Measurements from ENCODE around the gene RBMS1.

Gene RBMS1

DNA sequence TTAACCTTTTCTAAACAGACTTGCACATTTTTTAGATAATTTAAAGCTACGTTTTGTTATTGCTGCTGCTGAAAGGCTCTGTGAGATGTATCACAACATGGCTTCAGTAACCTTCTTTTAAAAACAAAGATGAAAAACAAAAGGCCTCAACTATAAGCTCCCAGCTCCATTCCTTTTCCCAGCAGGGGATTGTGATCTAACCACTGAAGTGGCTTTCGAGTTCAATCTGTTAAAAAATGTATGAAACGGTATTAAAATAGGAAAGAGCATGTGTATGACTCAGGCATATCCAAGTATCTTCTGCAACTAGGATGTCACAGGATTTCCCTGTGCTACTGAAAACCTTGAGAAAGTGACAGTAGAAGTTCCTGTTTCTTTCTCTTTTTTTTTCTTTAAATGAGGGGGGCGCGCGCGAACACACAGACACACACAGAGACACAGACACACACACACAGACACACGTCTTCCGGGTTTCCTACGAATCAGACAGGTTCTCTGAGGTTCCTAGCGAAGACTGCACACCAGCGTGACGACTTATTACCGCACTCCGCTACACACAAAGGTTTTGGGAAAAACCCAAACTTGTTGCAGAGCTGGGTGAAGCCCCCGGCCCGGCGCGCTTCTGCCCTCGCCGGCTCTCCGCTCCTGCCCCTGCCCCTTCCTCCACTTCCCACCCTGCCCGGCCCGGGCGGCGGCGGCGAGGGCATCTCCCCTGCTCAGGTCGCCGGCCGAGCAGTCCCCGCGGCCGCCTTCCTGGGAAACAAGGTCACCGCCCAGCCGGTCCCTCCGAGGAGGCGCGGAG, 86.8 kb downstream of the RBMS1 start:
- DNase-seq, result no peak

DNA sequence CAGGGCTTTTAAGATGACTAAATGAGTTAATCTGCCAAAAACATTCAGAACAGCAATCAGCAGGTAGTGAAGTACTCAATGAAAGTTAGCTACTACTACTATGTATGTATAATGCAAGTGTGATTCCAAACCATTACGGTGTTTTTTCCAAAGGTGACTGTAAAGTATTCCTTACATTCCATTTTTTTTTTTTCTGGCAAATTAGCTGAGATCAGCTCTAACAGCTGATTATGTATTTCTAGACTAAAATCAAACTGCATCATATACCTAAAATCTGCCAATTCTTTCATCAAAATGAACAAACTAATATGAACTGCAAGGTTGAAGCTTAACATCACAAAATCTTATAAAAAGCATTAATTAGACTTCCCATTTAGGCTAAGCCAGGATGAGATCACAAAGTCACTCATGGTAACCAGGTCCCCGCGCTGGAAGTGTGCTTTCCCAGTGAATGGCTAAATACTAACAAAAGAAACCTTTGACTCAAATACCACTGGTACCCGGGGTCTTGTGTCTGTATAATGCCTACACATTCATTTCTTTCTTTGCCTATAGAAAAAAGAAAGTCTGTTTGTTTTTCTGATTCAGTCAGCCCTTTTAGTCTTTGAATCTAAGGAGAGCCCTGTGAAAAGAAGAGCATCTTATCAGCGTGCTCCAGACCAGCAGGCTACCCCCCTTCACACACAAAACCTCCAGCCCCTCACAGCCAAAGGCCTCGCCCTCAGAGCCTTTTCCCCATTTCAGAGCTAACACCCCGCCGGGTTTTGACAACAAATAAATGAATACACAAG, 88.3 kb downstream of the RBMS1 start:
- DNase-seq, result no peak

DNA sequence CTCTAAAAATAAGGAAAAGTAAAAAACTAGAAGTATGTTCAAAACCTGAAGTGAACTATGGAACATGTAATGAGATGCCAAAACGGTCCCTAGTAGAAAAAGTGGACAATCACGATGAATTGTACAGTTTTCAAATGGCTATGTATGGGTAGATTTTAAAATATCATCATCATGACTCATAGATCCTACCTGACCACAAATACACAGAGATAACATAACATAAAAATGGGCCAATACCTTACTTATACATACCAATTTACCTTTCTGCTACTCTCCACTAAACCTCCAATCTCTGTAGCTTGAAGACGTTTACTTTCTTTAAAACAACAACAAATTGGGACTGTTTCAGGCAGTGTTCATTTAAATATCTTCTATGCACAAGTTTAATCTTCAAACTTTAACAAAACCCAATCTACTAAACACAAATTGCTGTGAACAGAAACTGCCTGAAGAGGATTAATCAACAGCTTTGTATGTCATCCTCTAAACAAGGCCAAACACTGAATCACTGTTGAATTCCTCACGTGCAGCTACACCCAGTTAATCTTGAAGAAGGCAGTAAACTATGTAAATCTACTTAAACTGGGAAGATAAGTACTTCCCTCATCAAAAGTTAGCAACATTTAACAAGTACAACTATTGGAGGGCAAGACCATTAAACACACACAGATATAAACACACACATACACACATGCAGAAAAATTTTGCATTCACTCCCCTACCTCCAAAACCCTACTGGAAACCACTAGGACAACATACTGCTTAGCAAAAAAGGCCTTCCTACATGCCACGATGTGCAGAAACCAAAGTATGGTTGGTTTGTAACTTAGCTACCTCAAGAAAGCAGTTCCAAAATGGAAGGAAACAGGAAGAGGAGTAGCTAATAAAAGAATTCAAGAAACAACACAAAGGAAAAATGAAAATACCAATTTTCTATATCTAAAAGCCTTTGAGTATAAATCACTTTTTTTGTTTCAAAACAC, 90.3 kb downstream of the RBMS1 start:
- no peak for DNase-seq

DNA sequence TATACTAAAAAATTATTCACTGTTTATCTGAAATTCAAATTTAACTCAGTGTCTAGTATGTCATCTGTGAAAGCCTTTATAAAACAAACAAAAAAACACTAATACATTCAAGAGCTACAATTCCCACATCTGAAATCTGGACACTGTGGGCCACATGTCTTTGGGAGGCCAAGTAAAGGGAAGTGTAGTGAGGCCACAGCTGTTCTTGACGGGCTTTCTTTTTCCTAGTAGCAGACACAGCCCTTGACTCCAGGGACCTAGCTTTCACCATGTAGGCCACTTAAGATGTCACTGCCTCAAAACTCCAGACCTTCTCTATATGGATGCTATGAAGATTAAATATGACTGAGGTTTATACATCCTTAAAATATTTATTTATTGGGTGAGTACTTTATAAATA, 91.1 kb downstream of the RBMS1 start:
- no peak for DNase-seq

DNA sequence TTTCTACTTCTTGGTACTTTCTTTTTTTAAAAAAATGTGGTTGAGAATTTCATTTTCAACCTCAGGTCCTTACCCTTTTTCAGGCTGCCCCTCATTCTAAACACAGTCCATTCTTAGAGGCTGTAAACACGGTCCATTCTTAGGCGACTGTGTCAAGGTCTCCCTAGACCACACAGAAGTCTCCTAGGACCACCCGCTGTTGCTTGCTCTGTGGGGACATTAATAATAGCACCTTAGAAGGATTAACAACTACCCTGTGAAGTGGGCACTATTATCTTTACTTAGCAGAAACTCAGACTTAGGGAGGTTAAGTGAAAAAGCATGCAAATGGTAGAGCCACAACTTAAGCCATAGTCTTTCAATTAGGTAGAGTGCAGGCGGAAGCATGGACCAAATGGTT, 91.7 kb downstream of the RBMS1 start:
- no peak for DNase-seq

DNA sequence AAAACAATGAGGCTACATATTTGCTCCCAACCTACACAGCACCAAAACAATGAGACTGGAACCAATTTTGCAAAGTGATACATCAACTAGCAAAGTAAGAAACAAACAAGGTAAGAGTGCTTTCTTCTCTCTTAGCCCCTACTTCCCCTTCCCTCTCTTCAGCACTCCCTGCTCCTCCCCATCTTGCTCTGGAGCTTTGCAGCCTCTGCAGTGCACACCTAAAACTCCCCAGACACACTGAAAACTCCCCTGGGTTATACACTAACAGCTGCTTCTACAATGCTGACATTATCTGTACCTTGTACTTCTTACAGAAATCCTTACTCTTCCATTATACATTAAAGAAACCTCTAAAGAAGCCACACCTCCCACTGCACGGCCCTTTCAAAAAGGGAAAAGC, 93.7 kb downstream of the RBMS1 start:
- DNase-seq, result no peak

DNA sequence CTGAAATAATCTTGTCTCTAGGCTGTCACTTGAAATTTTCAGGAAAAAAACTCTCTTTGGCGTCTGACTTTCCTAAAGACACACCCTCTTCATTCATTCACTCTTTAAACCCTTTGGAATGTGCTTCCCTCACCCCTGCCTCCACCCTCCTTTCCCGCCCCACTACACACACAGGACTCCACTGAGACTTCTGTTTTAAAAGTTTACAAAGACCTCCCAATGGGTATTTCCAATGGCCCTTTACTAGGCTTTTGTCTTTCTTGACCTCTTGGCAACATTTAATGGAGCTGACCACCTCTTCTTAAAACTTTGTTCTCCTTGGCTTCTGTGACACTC, 96.1 kb downstream of the RBMS1 start:
- no peak for DNase-seq

DNA sequence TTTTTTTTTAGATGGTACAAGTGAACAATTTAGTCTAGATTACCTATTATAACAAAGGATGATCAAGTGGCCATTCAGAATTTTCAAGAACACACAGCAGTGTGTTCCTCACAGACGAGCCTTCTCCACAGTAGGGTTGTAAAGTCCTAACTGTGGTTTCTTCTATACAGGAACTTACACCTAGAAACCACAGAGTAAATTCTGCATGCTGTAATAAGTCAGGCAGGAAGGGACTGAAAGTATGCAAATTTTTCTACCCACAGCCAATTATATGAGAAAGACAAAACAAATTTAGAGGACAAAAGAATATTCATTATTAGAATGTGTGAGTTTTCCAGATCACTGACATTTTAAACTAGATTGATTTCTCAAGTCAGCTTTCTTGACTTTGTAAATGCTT, 99.5 kb downstream of the RBMS1 start:
- DNase-seq, result no peak

DNA sequence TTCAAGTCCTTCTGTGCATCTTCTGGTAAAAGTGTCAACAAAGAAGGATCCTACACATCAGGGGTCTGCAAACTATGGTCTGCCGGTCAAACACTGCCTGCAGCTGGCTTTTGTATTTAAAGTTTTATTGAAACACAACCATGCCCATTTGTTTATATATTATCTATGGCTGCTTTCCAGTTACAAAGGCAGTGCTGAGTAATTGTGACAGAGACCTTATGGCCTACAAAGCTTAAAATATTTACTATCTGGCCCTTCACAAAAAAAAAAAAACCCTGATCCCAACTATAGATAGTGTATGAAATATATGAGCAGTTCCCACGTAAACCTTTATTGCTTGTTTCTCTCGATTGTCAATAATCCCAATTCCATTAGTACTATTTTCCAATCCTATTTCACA, 101.4 kb downstream of the RBMS1 start:
- DNase-seq, result no peak

DNA sequence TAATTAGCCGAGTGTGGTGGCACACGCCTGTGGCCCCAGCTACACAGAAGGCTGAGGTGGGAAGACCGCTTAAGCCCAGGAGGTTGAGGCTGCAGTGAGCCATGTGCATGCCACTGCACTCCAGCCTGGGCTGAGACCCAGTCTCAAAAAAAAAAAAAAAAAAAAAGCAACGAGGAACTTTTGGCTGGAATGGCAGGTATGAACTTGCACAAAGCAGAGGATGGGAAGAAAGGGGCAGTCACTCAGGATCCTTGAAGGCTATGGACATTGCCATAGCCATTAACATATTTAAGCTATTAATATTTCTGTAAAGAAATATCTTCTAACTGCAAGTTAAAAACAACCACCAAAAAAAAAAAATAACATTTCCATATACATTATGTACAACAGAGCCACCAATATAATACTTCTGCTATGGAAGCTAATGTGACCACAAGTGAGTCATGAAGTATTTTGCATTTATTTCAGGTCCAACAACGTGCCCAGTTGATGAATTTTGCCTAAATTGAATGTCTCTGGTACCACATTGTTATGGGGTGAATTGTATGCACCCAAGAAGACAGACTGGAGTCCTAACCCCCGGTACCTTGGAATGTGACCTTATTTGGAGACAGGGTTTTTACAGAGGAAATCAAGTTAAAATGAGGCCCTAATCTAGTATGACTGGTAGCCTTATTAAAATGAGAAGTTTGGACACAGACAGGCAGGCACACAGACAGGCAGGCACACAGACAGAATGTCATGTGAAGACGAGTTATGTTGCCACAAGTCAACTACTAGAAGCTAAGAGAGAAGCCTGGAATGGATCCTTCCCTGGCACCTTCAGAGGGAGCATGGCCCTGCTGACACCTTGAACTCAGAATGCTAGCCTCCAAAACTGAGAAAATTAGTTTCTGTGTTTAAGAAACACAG, 102.8 kb downstream of the RBMS1 start:
- DNase-seq, result no peak

DNA sequence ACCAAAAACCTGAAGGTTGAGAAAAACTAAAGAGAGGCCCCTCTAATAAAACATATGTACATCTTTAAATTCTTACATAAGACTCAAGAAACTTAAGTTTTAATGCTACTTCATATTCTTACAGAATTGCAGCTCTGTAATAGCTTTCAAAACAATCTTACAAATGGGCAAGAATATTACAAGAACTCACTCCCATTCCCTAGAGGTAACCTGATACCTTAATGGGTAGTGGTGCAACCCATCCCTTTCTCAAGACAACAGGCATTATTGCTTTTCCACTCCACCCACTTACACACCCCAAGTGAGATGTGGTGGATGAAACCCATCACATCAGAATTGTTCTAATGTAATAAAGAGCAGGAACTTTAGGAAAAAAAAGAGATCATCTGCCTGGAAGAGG, 103.7 kb downstream of the RBMS1 start:
- no peak for DNase-seq

DNA sequence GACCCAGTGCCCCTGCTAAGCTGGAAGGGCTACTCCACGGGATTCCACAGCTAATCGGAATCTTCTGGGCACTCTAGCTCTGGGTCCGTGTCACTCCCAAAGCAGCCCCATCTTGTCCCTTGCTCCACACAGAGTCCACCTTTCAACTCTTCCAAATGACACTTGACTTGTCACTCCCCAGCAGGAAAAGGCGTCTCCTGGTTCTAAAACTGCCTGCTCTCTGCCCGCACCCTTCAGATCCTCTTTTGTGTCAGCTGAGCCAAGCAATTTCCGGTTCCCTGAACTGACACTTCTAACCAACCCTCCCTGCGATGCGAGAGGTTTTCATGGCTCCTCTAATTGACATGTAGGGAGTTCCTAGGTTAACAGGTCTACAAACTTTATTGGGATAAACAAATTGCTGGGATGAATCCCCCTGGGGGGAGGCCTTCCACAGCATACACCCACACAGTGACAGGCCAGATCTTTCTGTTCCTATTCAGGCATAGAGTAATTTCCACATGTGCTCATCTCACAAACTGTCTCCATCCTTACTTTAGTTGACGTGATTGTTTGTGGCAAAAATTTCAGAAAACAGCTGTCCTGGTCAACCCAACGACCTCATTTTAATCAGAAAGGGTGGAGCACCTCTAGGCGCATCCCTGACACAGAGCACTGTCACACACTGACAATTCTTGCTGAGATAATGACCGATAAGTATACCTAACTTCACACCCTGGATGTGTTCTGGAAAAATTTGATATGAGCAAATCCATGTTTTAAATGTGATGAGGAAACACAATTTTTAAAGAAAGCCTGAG, 104.9 kb downstream of the RBMS1 start:
- no peak for DNase-seq

DNA sequence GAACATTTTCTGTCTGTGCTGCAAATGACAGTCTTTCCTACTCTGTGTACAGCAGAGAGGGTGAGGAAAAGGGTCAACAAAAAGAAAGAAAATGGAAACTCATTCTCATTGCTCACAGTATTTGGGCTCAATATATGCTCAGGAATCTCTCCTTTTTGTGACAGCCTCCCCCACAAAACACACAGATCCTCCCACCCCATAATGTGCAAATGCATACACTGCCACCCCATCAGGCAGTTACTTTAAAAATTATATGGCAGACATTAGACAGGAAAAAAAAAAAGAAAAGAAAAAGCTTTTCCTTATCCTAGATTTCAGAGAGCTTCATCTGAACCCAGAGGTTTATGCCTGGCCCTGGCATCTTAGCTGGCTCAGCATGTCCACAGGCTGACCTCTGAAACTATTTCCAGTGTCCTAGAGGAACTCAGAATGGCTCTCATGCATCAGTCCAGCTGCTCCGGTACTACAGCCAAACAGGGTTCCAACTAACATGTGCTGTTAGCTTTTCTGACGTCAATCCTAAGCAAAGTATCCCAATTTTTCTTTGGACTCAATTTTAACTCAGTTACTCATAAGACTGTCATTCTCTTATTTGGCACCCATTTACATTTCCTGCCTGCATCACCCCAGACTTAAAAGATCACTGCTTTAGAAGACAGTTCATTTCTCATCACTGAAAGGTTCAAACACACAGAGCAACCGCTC, 105.9 kb downstream of the RBMS1 start:
- DNase-seq, result no peak

DNA sequence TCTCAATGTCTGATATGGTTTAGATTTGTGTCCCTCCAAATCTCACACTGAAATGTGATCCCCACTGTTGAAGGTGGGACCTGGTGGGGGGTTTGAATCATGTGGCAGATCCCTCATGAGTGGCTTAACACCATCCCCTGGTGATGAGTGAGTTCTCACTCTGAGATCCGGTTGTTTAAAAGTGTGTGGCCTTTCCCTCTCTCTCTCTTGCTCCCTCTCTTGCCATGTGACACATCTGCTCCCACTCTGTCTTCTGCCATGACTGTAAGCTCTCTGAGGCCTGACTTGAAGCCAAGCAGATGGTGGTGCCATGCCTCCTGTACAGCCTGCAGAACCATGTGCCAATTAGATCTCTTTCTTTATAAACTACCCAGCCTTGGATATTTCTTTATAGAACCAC, 108.8 kb downstream of the RBMS1 start:
- DNase-seq, result no peak

DNA sequence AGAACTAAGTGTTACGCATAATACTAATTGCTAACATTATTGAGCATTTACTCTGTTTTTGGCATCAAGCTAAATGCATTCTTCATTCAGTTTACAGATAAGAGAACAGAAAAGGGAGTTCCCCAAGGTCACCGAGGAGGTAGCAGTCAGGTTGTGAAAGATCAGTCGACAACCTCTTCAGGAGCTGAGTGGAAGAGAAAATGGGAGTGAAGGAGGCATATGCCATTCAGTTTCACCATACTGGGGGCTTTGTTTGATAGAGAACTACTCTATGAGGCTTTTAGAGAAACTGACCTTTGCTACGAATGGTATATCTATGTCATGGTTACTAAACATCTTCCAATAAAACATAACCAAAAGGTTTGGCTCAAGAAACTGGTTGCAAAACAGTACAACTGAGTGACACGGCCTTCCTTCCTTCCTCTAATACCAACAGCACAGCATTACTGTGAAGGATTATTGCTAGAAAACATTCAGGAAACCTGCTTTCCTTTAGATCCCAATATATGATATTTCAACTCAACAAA, 112.1 kb downstream of the RBMS1 start:
- DNase-seq, result no peak

DNA sequence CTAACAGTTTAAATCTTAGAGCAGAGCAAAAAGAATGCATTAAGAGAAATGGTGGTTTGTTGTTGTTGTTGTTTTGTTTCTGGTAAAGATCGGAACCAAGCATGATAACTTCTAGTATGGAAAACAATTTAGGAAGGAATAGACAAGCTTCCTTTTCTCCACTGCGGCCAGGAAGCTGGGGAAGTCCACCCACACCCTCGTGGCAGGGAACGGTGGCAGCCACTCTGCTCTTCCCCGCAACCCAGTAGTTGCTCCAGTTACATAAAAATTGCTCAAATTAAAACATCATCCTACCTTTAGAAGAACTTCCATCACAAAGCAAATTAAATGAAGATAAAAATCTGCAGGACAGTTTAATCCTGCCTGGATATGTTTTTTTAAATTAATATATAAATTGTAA, 113.0 kb downstream of the RBMS1 start:
- DNase-seq, result no peak

DNA sequence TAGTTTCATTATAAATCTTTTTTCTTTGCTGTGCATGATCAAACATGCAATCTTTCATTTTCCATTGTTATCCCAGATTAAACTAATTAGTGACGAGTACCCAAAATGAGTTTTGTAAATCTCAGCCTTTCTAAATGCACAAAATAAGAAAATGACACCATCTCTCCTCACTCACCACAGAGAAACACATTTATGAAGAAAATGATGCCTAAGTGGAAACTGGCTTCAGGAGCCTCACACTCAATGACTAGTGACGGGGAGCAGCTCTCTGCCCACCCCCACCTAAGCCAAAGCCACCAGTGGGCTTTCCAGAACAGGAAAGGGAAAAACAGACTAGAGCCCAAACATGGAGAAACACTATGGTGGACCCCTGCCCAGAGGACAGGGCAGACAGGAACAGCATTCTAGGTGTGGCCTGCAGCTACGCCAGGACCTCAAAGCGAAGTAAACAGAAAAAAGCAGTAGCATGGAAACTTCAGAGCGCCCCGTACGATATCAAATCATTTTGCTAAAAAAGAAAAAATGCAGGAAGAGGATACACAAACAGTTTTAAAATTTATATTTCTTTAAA, 113.5 kb downstream of the RBMS1 start:
- DNase-seq, result no peak

DNA sequence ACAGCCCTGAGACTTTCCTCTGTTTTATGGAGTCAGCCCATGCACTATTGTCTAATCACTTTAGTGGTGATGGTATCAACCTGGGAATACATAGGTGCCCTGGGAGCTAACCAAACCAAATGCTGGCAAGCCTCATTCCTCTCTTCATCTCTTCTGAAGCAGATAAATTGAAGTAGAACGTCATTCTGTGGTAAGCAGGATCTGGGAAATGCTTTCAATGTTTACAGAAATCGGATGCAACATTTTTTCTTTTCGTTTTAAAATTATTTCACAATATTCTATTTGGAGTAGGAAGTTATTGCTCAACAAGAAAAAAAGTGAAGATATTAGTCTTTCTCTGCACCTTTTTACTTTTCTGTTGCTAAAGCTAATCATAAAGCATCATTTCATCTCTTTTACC, 114.2 kb downstream of the RBMS1 start:
- no peak for DNase-seq

DNA sequence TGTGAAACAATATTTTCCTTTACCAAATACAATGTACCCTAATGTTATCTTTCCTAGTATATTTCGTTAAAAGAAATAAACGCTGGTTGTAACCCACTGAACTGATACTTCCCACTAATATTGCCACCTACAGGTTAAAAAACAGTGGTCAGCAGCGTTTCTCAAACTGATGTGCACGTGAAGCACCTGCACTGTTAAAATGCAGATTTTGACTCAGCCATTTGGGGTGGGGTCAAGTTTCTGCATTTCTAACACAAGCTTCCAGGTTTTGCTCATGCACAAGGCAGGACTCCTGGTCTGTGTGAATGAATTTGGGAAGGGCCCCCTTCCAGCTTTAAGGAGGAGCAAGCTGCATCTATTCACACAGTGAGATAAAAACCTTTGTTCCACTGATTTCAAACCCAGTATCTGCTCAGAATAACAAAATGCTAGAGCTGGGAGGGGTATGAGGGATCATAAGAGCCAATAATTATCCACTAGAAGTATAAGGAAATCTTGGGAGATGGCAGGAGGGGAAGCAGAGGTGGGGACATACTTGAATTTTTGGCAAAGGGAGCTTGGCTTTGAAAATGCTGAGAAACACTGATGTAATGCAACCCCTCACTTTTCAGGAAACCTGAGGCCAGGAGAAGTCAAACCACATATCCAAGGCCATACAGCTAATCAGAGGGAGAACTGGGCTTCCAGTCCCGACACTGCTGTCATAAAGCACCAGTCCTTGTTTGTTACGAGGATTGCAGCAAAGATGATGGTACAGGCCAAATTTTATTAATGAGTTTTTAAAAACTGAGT, 116.2 kb downstream of the RBMS1 start:
- DNase-seq, result no peak
